K562 (cell line): ENCODE measurements around the gene SAMM50. TPM values are rescaled to one million over a fixed set of nuclear protein-coding genes. Genes with fewer than 3 reads are reported as not detected.

Experiments
- CBX5 ChIP-seq: IDR thresholded peaks from 2 replicates; pipeline ENCODE4 v1.6.1; 2014; ENCODE audit warnings: low read depth, borderline replicate concordance
- CC2D1A ChIP-seq: fragments of 450-650 bp; IDR thresholded peaks from 2 replicates; pipeline ENCODE4 v1.6.1; 2017; ENCODE audit warnings: mild to moderate bottlenecking
- CREB3L1 ChIP-seq: fragments of 450-650 bp; IDR thresholded peaks from 2 replicates; pipeline ENCODE4 v1.6.1; 2014; ENCODE audit warnings: low read depth, mild to moderate bottlenecking, moderate library complexity, borderline replicate concordance
- CREBBP ChIP-seq: IDR thresholded peaks from one replicate; pipeline ENCODE4 v1.6.1; 2012; ENCODE audit warnings: low read depth, mild to moderate bottlenecking, control low read depth, inconsistent platforms, low read length
- CXXC5 ChIP-seq: fragments of 250-450 bp; sonication (Bioruptor Pico); IDR thresholded peaks from 2 replicates; pipeline ENCODE4 v1.8.0; 2022; ENCODE audit warnings: inconsistent platforms, mild to moderate bottlenecking, moderate library complexity
- DPF2 ChIP-seq: fragments of 450-650 bp; IDR thresholded peaks from 2 replicates; pipeline ENCODE4 v1.6.1; 2016
- FIP1L1 ChIP-seq: fragments of 200-400 bp; formaldehyde crosslinking; IDR thresholded peaks from 2 replicates; pipeline ENCODE4 v1.6.1; 2018; ENCODE audit warnings: mild to moderate bottlenecking, low read depth, low read length; ENCODE audit not compliant: poor library complexity, severe bottlenecking
- FOXA1 ChIP-seq: fragments of 450-650 bp; IDR thresholded peaks from 2 replicates; pipeline ENCODE4 v1.6.1; 2016; ENCODE audit warnings: mild to moderate bottlenecking, borderline replicate concordance
- FOXK1 ChIP-seq: sonication (generic); formaldehyde crosslinking; IDR thresholded peaks from 2 replicates; pipeline ENCODE4 v1.8.0; 2022; ENCODE audit warnings: missing genetic modification reagents, mild to moderate bottlenecking, borderline replicate concordance
- KDM4B ChIP-seq, 2 experiments: fragments of 450-650 bp in 1 of 2; sonication (generic) in 1 of 2; IDR thresholded peaks; 2 replicates each; pipeline ENCODE4 v1.6.1; 2016 to 2017; ENCODE audit warnings: borderline replicate concordance in 2 of 2, antibody characterized with exemption in 1 of 2, low read depth in 1 of 2, mild to moderate bottlenecking in 1 of 2
- L3MBTL2 ChIP-seq: fragments of 450-650 bp; IDR thresholded peaks from 2 replicates; pipeline ENCODE4 v1.6.1; 2016; ENCODE audit warnings: mild to moderate bottlenecking, moderate library complexity
- LEF1 ChIP-seq: fragments of 450-650 bp; IDR thresholded peaks from 2 replicates; pipeline ENCODE4 v1.6.1; 2016; ENCODE audit warnings: mild to moderate bottlenecking
- MITF ChIP-seq: IDR thresholded peaks from 2 replicates; pipeline ENCODE4 v1.6.1; 2014; ENCODE audit warnings: antibody characterized with exemption
- PRMT5 ChIP-seq: sonication (generic); formaldehyde crosslinking; IDR thresholded peaks from 2 replicates; pipeline ENCODE4 v1.5.0; 2020; ENCODE audit warnings: missing genetic modification reagents
- RFX1 ChIP-seq: fragments of 450-650 bp; IDR thresholded peaks from 2 replicates; pipeline ENCODE4 v1.6.1; 2016; ENCODE audit warnings: mild to moderate bottlenecking, moderate library complexity
- SMAD4 ChIP-seq: fragments of 250-450 bp; sonication (Bioruptor Pico); conservative IDR thresholded peaks from 2 replicates; pipeline ENCODE4 v1.8.0; 2021; ENCODE audit warnings: inconsistent platforms, mild to moderate bottlenecking, moderate library complexity
- USF2 ChIP-seq: sonication (generic); formaldehyde crosslinking; IDR thresholded peaks from 2 replicates; pipeline ENCODE4 v1.5.0; 2020; ENCODE audit warnings: missing genetic modification reagents
- ZC3H8 ChIP-seq: fragments of 450-650 bp; IDR thresholded peaks from 2 replicates; pipeline ENCODE4 v1.6.1; 2017
- ZNF551 ChIP-seq: fragments of 250-450 bp; sonication (Bioruptor Pico); IDR thresholded peaks from 2 replicates; pipeline ENCODE4 v1.5.0; 2021; ENCODE audit warnings: mild to moderate bottlenecking, moderate library complexity
- ZNF695 ChIP-seq: fragments of 450-650 bp; formaldehyde crosslinking; IDR thresholded peaks from 2 replicates; pipeline ENCODE4 v1.4.0; 2020; ENCODE audit warnings: mild to moderate bottlenecking, moderate library complexity
- ZNF766 ChIP-seq: fragments of 200-800 bp; sonication (Bioruptor generic); conservative IDR thresholded peaks from 2 replicates; pipeline ENCODE4 v1.6.1; 2016; ENCODE audit warnings: missing genetic modification characterization, missing compliant biosample characterization
- polyA plus RNA-seq, 8 experiments: library from polyadenylated mRNA; depleted of rRNA in 4 of 8; stranded (reverse) in 5 of 8; unstranded in 3 of 8; fragments of >200 nt; fragmentation: Nextera tagmentation in 2 of 8; fragmentation: Illumina TruSeq in 1 of 8; extraction: Ambion mirVana in 2 of 8; extraction: Trizol in 1 of 8; gene quantifications; 2 replicates each; pipeline versions ENCODE4 v1.2.1 to v1.2.3, GENCODE V29; 2011 to 2014; ENCODE audit warnings: inconsistent platforms in 1 of 8, missing spikeins in 1 of 8
- total RNA-seq, 7 experiments: library from RNA; depleted of rRNA in 6 of 7; stranded (reverse); fragments of >200 nt in 6 of 7; fragmentation: Illumina TruSeq in 2 of 7; extraction: Trizol in 2 of 7; gene quantifications; 2 replicates each; pipeline versions ENCODE4 v1.2.1 to v1.2.3, GENCODE V29; 2011 to 2021; ENCODE audit warnings: low replicate concordance in 1 of 7
- TF ChIP-seq, protein P1 (sequence below): fragments of 250-450 bp; sonication (Bioruptor Pico); IDR thresholded peaks from 2 replicates; pipeline ENCODE4 v1.4.0; 2020; ENCODE audit warnings: mild to moderate bottlenecking, moderate library complexity, borderline replicate concordance
- TF ChIP-seq, protein P2 (sequence below): fragments of 250-450 bp; sonication (Bioruptor Pico); IDR thresholded peaks from 2 replicates; pipeline ENCODE4 v1.8.0; 2021; ENCODE audit warnings: borderline replicate concordance, mild to moderate bottlenecking, moderate library complexity; ENCODE audit not compliant: poor library complexity, severe bottlenecking

Gene SAMM50
- total and polyA plus RNA-seq, 9 of the 15 experiments (the other 6 are each of a cell fraction or from before 2014, with no cell fraction given), result 14.6 to 49.3 (median 38.1) TPM

- TF ChIP-seq CREB3L1 (no peak), ZNF766 (0 out of 2 replicates have a peak, but pooled peaks have one; percentile 15), ZC3H8 (no peak), LEF1 (peak; percentile 40; the same call in 1 of the 2 replicates), SMAD4 (CRISPR knock-in tag) (no peak), DPF2 (peak; percentile 39; the same call in 1 of the 2 replicates), L3MBTL2 (peak; percentile 47), CC2D1A (no peak), CXXC5 (CRISPR knock-in tag) (peak; percentile 79), FOXK1 (CRISPR knock-in tag) (no peak), ZNF695 (CRISPR knock-in tag) (no peak), MITF (0 out of 2 replicates have a peak, but pooled peaks have one; percentile 34), CREBBP (no peak), RFX1 (no peak), PRMT5 (no peak), FIP1L1 (no peak), CBX5 (no peak), FOXA1 (no peak), ZNF551 (CRISPR knock-in tag) (no peak), KDM4B (IDR thresholded peaks at IDR 0.05; ENCODE audit: borderline replicate concordance in 2 of 2, low read depth in 1 of 2) (no peak), USF2 (peak; percentile 82)
- TF ChIP-seq, protein P1, sequence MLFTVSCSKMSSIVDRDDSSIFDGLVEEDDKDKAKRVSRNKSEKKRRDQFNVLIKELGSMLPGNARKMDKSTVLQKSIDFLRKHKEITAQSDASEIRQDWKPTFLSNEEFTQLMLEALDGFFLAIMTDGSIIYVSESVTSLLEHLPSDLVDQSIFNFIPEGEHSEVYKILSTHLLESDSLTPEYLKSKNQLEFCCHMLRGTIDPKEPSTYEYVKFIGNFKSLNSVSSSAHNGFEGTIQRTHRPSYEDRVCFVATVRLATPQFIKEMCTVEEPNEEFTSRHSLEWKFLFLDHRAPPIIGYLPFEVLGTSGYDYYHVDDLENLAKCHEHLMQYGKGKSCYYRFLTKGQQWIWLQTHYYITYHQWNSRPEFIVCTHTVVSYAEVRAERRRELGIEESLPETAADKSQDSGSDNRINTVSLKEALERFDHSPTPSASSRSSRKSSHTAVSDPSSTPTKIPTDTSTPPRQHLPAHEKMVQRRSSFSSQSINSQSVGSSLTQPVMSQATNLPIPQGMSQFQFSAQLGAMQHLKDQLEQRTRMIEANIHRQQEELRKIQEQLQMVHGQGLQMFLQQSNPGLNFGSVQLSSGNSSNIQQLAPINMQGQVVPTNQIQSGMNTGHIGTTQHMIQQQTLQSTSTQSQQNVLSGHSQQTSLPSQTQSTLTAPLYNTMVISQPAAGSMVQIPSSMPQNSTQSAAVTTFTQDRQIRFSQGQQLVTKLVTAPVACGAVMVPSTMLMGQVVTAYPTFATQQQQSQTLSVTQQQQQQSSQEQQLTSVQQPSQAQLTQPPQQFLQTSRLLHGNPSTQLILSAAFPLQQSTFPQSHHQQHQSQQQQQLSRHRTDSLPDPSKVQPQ (CRISPR knock-in tag), result no peak
- TF ChIP-seq, protein P2, sequence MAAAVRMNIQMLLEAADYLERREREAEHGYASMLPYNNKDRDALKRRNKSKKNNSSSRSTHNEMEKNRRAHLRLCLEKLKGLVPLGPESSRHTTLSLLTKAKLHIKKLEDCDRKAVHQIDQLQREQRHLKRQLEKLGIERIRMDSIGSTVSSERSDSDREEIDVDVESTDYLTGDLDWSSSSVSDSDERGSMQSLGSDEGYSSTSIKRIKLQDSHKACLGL (CRISPR knock-in tag), result no peak
Measured at GRCh38 chr22:43985532-43985931, 30.3 kb downstream of the SAMM50 start (continued).
